Brain pericyte (primary cell): Measurements from ENCODE around the gene MKS1.

Experiments used
- DNase-seq: peaks from one replicate; pipeline ENCODE4 v3.0.0-alpha.2; 2012; ENCODE audit warnings: low read depth, low spot score

MKS1 gene

GRCh38 chr17:58204796-58205195 lies 14.3 kb downstream of the MKS1 start:
- no peak for DNase-seq

GRCh38 chr17:58202859-58203258 lies 16.2 kb downstream of the MKS1 start:
- no peak for DNase-seq

- no peak for DNase-seq
Measured at GRCh38 chr17:58200024-58200633, 18.9 kb downstream of the MKS1 start.

GRCh38 chr17:58196610-58197009 lies 22.4 kb downstream of the MKS1 start:
- DNase-seq: no peak

GRCh38 chr17:58195518-58196123 lies 23.4 kb downstream of the MKS1 start:
- no peak for DNase-seq

- no peak for DNase-seq
Measured at GRCh38 chr17:58193641-58194255, 25.3 kb downstream of the MKS1 start.

- no peak for DNase-seq
Measured at GRCh38 chr17:58192612-58193011, 26.4 kb downstream of the MKS1 start, which contains the start of gene EPX. TSS of gene EPX (plus strand) at chr17:58192726. CDS start at chr17:58192847, 121 bp downstream.

- no peak for DNase-seq
Measured at GRCh38 chr17:58191241-58191896, 27.7 kb downstream of the MKS1 start.

GRCh38 chr17:58189436-58190146 lies 29.5 kb downstream of the MKS1 start:
- DNase-seq: no peak

GRCh38 chr17:58187675-58188074 lies 31.4 kb downstream of the MKS1 start:
- no peak for DNase-seq

GRCh38 chr17:58187063-58187462 lies 32.0 kb downstream of the MKS1 start:
- no peak for DNase-seq

GRCh38 chr17:58186591-58186990 lies 32.5 kb downstream of the MKS1 start:
- DNase-seq: no peak

GRCh38 chr17:58184986-58185761 lies 33.9 kb downstream of the MKS1 start:
- no peak for DNase-seq

- no peak for DNase-seq
Measured at GRCh38 chr17:58184308-58184985, 34.6 kb downstream of the MKS1 start.

GRCh38 chr17:58183514-58183913 lies 35.5 kb downstream of the MKS1 start:
- DNase-seq: no peak

- DNase-seq: no peak
Measured at GRCh38 chr17:58181796-58182195, 37.3 kb downstream of the MKS1 start.

GRCh38 chr17:58176200-58176599 lies 42.9 kb downstream of the MKS1 start:
- no peak for DNase-seq

GRCh38 chr17:58174871-58175270 lies 44.2 kb downstream of the MKS1 start:
- DNase-seq: no peak

GRCh38 chr17:58172369-58173071 lies 46.5 kb downstream of the MKS1 start:
- DNase-seq: no peak

GRCh38 chr17:58170622-58171021 lies 48.4 kb downstream of the MKS1 start:
- no peak for DNase-seq
